ENCODE data around the gene PDGFD.

Gene PDGFD

DNA sequence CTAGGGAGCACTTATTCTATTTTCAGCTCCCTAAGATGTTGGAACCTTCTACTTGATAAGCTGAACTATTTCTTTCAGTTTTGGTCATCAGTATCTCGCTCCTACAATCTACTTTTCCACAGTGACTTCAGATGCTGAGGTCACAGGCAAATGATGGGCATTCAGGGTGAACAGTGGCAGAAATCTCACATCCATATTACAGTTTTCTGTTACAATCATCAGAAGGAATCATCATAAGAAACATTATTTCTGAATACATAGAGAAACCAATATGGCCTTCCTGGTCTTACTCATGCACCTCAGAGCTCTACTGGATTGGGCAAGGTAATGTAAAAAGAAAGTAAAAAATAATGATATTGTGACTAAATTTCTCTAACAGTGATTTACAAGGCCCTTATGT lies 166.9 kb downstream of the PDGFD start:
- DNase-seq = no peak

DNA sequence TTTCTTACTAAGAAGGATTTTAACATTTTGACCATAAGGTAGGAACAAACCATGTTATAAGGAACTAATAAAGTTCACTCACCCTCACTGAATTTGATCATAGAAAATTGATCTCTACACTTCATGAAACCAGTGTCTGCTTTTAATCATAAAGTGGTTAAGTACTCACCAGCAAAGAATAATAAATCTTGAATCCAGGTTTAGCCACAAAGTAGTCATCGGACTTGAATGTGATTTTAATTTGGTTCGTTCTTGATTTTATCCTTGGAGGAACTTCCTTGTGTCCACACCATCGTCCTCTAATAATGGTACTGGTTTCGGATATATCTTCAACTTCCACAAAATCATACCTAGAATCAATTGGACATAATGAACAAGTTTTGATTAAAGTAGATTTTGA lies 168.1 kb downstream of the PDGFD start:
- no peak for DNase-seq

- DNase-seq = no peak
These were observed 169.4 kb downstream of the PDGFD start for GRCh38 chr11:103994518-103994917.

- DNase-seq = no peak
These were observed 169.9 kb downstream of the PDGFD start for GRCh38 chr11:103994094-103994493.

DNA sequence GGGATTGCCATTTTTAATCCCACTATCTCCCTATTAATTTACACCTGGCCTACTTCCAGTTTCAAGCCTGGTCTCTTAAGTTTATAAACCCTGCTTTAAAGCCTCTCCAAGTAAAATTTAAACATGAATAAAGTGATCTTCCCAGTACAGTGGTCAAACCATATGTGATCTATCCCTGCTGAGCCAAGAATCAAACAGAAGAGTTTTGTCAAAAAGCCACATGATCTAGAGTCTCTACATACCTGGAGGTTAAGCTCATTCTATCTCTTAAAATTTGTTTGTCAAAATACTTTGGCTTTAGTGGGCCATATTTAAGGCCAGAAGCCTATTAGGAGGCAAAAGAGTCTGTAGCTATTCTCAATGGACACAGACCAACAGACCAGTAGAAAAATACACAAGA lies 170.4 kb downstream of the PDGFD start:
- DNase-seq = no peak

DNA sequence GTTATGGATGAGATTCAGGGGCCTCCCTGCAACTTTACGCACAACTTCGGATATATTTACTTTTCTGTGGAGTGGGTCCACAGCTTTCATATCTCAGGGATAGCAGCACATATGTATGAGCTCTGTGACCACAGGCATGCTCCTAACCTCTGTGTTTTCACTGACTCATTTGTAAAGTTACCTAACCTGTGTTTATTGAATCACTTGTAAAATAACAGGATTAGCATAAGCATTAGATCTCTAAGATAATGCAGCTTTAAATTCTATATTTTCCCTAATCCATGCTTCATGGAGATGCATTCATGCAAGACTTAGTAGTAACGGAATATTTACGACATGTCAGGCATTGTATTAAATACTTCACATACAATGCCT lies 175.4 kb downstream of the PDGFD start:
- no peak for DNase-seq

GRCh38 chr11:103987629-103988594 lies 176.0 kb downstream of the PDGFD start:
- no peak for DNase-seq

GRCh38 chr11:103985041-103985440 lies 178.9 kb downstream of the PDGFD start:
- DNase-seq = no peak

- no peak for DNase-seq
These were observed 183.8 kb downstream of the PDGFD start for GRCh38 chr11:103980108-103980507.

DNA sequence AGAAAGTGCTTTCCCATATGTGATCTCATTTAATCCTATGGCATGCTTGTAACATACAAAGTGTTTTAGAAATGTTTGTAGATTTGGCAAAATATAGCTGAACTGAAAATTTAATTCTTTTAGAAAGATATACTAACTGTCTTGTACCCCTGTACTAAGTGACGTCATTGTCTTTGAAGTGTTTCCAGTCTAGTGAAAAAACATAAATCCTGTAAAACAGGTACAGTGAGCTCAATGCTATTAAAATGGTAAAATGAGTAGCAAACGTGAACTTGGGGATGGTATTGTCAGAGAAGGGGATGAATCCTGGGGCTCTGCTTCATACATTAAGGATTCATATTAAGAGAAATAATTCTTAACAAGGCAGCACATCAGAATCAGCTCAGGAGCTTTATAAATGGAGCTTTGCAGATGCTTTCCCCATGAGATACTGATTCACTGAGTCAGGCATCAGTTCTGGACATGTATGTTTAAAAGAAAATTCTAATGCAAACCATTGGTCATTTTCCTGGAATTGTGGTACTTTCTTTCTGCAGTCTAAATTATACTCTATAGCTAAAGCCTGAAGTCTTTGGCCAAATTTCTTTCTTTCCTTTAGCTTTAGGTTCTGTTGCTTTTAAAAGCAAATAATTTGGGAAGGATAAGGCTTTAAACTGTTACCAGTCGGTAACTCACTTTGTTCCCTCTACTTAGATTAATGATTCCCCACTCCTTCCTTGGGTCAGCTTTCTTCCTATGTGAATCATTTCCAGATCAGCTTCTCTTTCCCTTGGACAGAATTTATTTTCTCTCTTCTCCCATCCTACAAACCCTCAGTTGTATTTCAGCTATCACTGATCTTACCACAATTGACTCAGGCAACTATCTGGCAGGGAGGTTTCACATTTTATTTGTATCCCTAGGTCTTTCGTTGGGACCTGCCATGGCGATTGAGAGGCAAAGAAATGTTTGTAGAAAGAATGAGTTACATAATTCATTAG lies 185.0 kb downstream of the PDGFD start:
- DNase-seq = no peak

DNA sequence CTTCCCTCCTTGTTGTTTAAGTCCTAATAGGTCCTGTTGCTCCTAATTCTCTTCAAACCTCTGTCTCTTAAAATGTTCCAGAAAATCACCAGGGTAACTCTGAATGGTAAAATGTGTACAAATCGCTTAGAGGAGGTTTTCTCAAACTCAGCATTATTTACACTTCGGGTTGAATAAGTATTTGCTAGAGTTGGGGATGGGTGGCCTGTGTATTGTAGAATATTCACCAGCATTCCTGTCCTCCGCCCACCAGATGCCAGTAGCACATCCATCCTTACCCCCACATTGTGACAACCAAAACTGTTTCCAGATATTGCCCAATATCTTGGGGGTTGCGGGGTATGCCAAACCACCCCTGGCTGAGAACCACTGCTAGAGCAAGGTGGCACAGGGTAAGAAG lies 191.9 kb downstream of the PDGFD start:
- no peak for DNase-seq

GRCh38 chr11:103970701-103971249 lies 193.2 kb downstream of the PDGFD start:
- DNase-seq = peak; percentile 19 to 34

- DNase-seq = no peak
These were observed 195.3 kb downstream of the PDGFD start for GRCh38 chr11:103968685-103969084.

DNA sequence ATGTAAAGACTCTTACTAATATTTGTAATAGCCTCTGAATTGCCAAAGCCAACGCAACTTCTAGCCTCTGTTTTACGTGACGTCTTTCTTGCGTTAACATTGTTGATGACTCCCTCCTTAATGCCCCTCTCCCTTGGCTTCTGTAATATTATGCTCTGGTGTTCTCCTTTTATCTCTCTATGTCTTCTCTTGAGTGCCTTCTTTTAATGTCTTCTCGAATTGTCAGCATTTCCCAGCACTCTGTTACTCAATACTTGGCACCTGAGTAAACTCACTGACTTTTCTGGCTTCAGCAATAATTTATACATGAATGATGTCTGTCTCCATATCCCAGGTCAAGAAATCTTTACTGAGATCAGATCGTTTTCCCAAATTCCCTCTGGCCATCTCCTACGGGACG lies 196.0 kb downstream of the PDGFD start:
- no peak for DNase-seq

DNA sequence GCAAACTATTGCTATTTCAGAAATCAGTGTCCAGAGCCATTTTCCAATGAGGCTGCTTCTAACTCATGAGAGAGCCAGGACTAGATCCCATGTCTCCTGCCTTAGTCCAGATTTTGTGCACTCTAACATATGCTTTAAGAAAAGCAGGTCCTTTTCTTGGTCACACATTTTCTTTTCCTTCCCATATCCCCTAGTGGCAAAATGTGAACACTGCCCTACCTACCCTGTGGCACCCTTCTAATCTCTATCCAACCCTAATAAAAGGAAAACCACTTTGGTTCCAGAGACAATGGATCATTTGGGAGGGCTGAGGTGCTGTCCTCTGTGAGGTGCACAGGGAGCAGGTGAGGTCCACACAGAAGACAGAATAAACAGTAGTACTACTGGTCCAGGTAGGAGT lies 199.6 kb downstream of the PDGFD start:
- DNase-seq = no peak

DNA sequence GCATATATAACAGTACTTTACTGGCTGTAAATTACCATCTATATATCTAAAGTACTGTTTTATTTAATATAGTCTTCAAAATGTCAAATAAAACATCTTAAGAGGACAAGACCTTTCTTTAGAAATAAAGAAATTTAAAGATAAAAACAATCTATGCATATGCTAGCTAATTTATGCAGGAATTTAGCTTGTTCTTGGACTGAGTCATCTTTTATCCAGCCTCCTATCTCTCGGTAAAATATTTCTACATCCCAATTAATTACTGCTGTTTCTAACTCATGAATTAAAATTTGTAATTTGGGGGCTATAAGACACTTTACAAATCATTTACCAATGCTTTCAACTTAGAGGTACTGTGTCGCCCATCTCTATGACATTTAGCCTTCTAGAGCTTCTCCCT lies 200.3 kb downstream of the PDGFD start:
- DNase-seq = no peak

- no peak for DNase-seq
These were observed 202.9 kb downstream of the PDGFD start for GRCh38 chr11:103961010-103961409.

- DNase-seq = no peak
These were observed 203.8 kb downstream of the PDGFD start for GRCh38 chr11:103960108-103960507.

DNA sequence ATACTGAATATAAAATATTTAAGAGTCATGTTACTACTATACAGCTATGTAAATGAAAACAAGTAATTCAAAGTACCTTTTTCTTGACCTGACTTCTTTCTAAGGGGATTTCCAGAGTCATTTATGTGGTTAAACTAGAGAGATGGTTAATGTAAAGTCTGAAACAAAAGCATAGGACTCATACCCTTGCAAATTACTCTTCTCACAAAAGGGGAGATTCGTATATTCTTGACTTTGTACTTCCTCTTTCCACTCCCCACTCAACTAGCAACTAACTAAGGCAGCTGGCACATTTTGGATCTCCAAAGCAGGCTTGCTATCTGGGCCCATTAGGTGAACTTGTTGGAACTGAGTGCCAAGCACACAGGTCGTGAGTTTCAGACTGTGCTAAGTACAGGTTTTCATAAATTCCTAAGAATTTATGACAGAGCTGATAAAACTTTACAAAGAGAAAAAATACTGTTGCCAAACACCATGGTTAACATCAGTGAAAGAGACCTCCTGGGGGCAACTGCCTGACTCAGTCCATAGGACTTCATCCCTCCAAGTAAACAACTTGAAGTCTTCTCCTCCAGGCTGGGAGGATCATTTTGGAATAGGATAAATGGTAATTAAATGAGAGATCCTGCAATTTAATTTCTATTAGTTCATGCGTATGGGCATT lies 204.5 kb downstream of the PDGFD start:
- DNase-seq = no peak

DNA sequence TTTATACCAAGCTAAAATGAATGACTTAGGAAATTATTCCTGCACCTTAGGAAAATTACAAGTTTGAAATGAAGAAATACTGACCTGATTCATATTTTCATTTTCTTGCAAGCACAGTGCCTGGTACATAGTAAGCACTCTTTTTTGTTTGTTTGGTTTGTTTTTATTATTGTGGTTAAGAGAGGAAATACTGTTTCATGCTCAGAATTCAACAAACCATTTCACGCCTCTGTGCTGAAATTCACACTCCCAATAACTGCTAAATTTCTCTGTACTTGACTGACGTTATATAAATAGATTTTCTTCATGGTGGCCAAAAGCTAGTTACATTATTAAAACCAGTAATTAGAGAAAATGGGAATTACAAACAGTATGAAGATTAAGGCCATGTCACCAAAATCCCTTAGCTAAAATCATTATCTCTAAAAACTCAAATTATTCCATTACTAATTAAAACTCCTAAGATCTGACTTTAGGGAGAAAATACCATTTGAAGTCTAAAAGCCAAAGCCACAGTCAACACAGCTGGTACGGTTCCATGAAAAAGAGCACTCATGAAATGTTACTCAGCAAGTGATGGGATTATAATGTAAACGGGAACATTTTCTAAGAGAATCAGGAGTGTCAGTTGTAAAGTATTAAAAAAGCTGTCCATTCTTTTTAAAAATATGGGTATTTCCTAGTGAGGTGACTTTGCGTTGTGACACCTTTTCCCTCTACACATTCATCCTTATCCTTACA lies 205.3 kb downstream of the PDGFD start:
- DNase-seq = no peak

GRCh38 chr11:103953797-103954486 lies 210.0 kb downstream of the PDGFD start:
- DNase-seq = no peak

Measured in inflammatory macrophage (primary cell).